K562 (cell line): ENCODE data around the gene PRM3.
A peak's percentile ranks its signal among the peaks of the same experiment; 100 is the strongest.

ENCODE experiments used
- ATF3 ChIP-seq, 2 experiments: fragments of 450-650 bp in 1 of 2; sonication (generic) in 1 of 2; formaldehyde crosslinking in 1 of 2; IDR thresholded peaks in 1 of 2; conservative IDR thresholded peaks in 1 of 2; 2 replicates each; pipeline versions ENCODE4 v1.6.1 to v1.8.1; 2016 to 2023; ENCODE audit warnings: mild to moderate bottlenecking in 2 of 2, moderate library complexity in 2 of 2, inconsistent platforms in 1 of 2, missing genetic modification reagents in 1 of 2
- BACH1 ChIP-seq: fragments of 200-800 bp; sonication (Bioruptor generic); IDR thresholded peaks from 2 replicates; pipeline ENCODE4 v1.6.1; 2016; ENCODE audit warnings: missing genetic modification characterization, missing compliant biosample characterization
- MNT ChIP-seq, 2 experiments: fragments of 450-650 bp; conservative IDR thresholded peaks; 2 replicates each; pipeline ENCODE4 v1.6.1; 2017; ENCODE audit warnings: mild to moderate bottlenecking in 2 of 2, moderate library complexity in 2 of 2
- STAT5A ChIP-seq: IDR thresholded peaks from 2 replicates; pipeline ENCODE4 v1.6.1; 2012; ENCODE audit warnings: low read length, inconsistent platforms, borderline replicate concordance
- TBP ChIP-seq: optimal IDR thresholded peaks from 2 replicates; pipeline ENCODE3; 2011; ENCODE audit warnings: low read depth, low read length, improper control_type of control experiment
- ZBTB40 ChIP-seq, 2 experiments: fragments of 450-650 bp in 1 of 2; sonication (generic) in 1 of 2; formaldehyde crosslinking in 1 of 2; IDR thresholded peaks; 2 replicates each; pipeline versions ENCODE4 v1.7.1 to v1.9.0; 2016 to 2022; ENCODE audit warnings: inconsistent platforms in 1 of 2, mild to moderate bottlenecking in 1 of 2, missing genetic modification reagents in 1 of 2
- ZNF318 ChIP-seq, 2 experiments: fragments of 450-650 bp; IDR thresholded peaks; 2 replicates each; pipeline ENCODE4 v1.6.1; 2016; ENCODE audit warnings: mild to moderate bottlenecking in 2 of 2, borderline replicate concordance in 1 of 2, low read depth in 1 of 2, moderate library complexity in 1 of 2
- ZSCAN32 ChIP-seq: fragments of 450-650 bp; formaldehyde crosslinking; IDR thresholded peaks from 2 replicates; pipeline ENCODE4 v1.4.0; 2020; ENCODE audit warnings: mild to moderate bottlenecking, moderate library complexity

GRCh38 chr16:11312718-11313492, 39.5 kb upstream of the PRM3 start:
- peak in 1 of 2 experiments; percentile 73; a peak in 2 of 4 replicates for TF ChIP-seq ZNF318 (IDR thresholded peaks at IDR 0.05; ENCODE audit: borderline replicate concordance in 1 of 2, low read depth in 1 of 2)
- peak; percentile 72 to 78; a peak in 3 of 4 replicates for TF ChIP-seq MNT (conservative IDR thresholded peaks at IDR 0.05)
- TF ChIP-seq TBP = no peak
- TF ChIP-seq ATF3 (IDR thresholded peaks at IDR 0.05) = no peak
- no peak for TF ChIP-seq ATF3 (CRISPR knock-in tag; conservative IDR thresholded peaks at IDR 0.05)
- no peak for TF ChIP-seq STAT5A
- TF ChIP-seq ZBTB40 (IDR thresholded peaks at IDR 0.05) = no peak
- TF ChIP-seq ZBTB40 (CRISPR knock-in tag; IDR thresholded peaks at IDR 0.05) = no peak
- no peak for TF ChIP-seq BACH1
- no peak for TF ChIP-seq ZSCAN32
